GM19467 (cell line): ENCODE results near the gene CD300LG.
"Not testable (repeated sequence)": the region's sequence is repeated elsewhere in the genome, so short reads cannot be mapped to it uniquely, and the experiment has no call there.

Source experiments
- ATAC-seq: cut with Tn5 transposase; IDR thresholded peaks from one replicate; pipeline ENCODE4 v1.9.1; 2021; ENCODE audit warnings: mild to moderate bottlenecking, moderate library complexity; ENCODE audit not compliant: unreplicated experiment

Gene CD300LG

GRCh38 chr17:43823350-43824084, 23.5 kb upstream of the CD300LG start:
- ATAC-seq, result no peak

GRCh38 chr17:43825567-43825966, 21.4 kb upstream of the CD300LG start:
- ATAC-seq, result no peak

DNA sequence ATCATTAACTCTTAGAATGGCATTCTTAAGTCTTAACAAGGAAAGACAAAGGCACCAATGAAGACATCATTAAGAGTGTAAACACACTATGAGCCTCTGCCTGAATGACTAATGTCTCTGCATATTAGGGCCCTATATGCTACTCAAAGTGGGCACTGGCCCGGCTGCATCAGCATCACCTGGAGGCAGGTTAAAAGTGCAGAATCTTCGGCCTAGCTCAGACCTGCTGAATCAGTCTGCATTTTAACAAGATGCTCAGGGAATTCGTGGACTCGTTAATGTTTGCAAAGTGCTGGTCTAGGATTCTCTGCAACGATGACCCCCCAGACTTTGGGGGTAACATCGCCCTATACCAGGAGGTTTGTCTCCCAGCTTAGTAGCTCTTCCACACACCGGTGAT, 20.8 kb upstream of the CD300LG start:
- ATAC-seq, result no peak

GRCh38 chr17:43827596-43827995, 19.4 kb upstream of the CD300LG start:
- ATAC-seq, result no peak

- ATAC-seq, result no peak
Observed at GRCh38 chr17:43829738-43830137, 17.2 kb upstream of the CD300LG start.

DNA sequence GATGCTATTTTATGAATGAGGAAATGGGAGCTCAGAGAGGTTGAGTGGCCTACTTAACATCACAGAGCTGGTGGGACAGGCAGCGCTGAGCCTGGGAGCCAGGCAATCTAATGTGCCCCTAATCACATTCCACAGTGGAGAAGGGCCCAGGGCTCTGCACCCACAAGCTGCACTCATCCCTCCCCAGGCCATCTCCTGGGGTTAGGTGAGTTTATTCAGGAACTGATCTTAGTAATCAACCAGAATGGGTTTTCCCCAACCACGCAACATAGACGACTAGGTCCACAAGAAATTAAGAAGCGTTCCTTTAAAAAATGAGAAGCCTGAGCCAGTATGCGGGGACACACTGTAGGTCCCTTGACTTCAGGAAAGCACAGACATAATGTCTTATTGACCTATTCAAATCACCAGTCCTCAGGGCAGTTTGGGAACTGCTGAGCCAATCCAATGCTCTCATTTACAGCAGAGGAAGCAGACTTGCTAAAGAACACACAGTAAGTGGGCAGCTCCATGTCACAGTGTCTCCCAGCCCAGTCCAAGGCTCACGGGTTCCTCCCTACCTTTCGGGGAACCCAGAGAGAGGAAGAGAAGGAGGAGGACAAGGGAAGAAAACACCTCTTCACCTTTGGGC, 16.4 kb upstream of the CD300LG start:
- no peak for ATAC-seq

DNA sequence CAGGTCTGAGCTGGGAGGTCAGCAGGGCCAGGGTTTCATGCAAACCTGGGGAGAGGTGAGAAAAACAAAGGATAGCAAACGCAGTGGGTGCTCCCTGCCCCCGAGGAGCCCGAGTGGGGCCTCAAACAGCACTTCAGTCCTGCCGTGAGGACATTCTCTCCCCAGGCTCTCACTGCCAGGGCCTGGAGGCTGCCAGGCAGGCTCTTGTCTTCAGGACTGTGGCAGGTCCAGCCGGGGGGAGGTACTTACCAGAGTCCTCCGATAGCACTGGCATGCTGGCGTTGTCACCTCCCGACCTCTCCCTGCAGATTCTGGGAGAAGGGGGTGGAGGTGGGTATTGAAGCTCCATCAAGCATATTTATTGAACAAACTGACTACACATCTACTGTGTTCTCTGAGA, 15.3 kb upstream of the CD300LG start:
- ATAC-seq, result no peak

GRCh38 chr17:43832168-43832975, 14.6 kb upstream of the CD300LG start:
- ATAC-seq, result no peak

- no peak for ATAC-seq
Observed at GRCh38 chr17:43832976-43833829, 13.8 kb upstream of the CD300LG start, which contains the start of gene MPP3. TSS of gene MPP3 (minus strand) at chr17:43833146. CDS start at chr17:43831906, 1,240 bp downstream.

- ATAC-seq, result no peak
Observed at GRCh38 chr17:43834106-43834505, 12.9 kb upstream of the CD300LG start.

- ATAC-seq, result no peak
Observed at GRCh38 chr17:43839670-43840108, 7.3 kb upstream of the CD300LG start.

- ATAC-seq, result no peak
Observed at GRCh38 chr17:43840814-43841213, 6.2 kb upstream of the CD300LG start.

DNA sequence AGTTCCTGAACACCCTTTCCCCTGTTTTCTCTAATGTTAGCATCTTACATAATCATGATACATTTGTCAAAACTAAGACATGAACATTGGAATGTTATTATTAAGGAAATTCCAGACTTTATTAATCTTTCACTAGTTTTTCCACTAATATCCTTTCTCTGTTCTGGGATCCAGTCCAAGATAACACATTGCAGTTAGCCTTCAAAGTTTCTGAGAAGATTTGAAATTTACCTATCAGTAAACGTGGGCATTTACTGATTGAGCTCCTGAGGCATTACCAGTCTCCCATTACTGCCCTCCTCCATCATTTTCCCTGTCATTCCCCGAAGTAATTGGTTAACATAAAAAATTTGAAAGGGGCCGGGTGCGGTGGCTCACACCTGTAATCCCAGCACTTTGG, 5.7 kb upstream of the CD300LG start:
- no peak for ATAC-seq

DNA sequence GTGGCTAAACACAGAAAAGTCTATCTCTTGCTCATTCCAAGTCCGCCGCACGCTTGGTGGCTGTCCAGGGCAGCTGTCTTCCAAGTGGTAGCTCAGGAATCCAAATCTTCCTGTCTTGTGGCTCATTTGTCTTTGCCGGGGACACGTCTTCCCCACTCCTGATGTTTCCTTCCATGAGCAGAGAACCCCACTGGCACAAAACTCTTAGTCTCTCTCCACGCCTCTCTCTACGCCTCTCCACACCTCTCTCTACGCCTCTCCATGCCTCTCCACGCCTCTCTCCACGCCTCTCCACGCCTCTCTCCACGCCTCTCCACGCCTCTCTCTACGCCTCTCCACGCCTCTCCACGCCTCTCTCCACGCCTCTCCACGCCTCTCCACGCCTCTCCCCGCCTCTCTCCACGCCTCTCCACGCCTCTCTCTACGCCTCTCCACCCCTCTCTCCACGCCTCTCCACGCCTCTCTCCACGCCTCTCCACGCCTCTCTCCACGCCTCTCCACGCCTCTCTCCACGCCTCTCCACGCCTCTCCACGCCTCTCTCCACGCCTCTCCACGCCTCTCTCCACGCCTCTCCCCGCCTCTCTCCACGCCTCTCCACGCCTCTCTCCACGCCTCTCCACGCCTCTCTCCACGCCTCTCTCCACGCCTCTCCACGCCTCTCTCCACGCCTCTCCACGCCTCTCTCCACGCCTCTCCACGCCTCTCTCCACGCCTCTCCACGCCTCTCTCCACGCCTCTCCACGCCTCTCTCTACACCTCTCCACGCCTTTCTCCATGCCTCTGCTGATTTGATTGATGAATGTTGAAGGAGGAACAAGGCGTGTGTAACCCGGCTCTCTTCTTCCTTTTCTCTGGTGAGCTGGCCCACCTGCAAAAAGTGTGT, 4.6 kb upstream of the CD300LG start:
- ATAC-seq, result not testable (repeated sequence)

- ATAC-seq, result no peak
Observed at GRCh38 chr17:43842975-43843325, 4.0 kb upstream of the CD300LG start.

- no peak for ATAC-seq
Observed at GRCh38 chr17:43844241-43844640, 2.7 kb upstream of the CD300LG start.

GRCh38 chr17:43845766-43846165, 1.2 kb upstream of the CD300LG start:
- no peak for ATAC-seq

DNA sequence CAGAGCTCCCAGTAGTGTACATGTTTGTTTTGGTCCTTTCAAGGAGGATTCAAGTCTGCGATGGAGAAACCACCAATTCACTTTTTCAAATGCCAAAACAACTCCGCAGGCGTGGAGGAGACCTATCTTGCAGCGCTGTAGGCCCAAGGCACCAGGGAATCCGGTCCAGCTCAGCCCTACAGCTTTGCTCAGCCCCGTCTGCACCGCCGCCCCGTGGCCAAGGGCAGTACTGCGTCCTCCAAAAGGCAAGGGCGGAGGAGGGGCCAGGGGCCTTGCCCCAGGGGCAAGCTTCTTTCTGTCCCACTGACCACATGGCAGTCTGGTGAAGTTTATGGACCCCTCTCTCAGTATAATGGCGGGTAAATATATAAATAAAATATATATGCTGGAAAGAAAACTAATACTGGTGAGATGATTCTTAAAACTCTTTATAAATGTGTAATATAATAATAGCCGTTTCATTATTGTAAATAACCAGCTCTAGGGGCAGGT, 709 bp upstream of the CD300LG start:
- no peak for ATAC-seq

DNA sequence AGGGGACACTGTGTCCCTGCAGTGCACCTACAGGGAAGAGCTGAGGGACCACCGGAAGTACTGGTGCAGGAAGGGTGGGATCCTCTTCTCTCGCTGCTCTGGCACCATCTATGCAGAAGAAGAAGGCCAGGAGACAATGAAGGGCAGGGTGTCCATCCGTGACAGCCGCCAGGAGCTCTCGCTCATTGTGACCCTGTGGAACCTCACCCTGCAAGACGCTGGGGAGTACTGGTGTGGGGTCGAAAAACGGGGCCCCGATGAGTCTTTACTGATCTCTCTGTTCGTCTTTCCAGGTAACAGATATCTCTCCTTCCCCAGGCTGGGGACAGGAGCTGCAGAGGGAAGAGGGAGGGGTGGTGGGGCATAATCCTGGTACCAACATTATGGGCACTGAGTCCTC, 1.6 kb downstream of the CD300LG start:
- no peak for ATAC-seq

GRCh38 chr17:43849116-43849515, 2.1 kb downstream of the CD300LG start:
- ATAC-seq, result no peak
